HTERT RPE-1 (cell line): ENCODE data around the gene ARAP1.

ENCODE experiments used
- in situ Hi-C: fragments of 300-500 bp; cut with MboI; formaldehyde crosslinking; loops from 4 replicates; pipeline ENCODE4 v1.14.3; 2020; ENCODE audit warnings: low sequenced_read_pairs

The ARAP1 gene

DNA sequence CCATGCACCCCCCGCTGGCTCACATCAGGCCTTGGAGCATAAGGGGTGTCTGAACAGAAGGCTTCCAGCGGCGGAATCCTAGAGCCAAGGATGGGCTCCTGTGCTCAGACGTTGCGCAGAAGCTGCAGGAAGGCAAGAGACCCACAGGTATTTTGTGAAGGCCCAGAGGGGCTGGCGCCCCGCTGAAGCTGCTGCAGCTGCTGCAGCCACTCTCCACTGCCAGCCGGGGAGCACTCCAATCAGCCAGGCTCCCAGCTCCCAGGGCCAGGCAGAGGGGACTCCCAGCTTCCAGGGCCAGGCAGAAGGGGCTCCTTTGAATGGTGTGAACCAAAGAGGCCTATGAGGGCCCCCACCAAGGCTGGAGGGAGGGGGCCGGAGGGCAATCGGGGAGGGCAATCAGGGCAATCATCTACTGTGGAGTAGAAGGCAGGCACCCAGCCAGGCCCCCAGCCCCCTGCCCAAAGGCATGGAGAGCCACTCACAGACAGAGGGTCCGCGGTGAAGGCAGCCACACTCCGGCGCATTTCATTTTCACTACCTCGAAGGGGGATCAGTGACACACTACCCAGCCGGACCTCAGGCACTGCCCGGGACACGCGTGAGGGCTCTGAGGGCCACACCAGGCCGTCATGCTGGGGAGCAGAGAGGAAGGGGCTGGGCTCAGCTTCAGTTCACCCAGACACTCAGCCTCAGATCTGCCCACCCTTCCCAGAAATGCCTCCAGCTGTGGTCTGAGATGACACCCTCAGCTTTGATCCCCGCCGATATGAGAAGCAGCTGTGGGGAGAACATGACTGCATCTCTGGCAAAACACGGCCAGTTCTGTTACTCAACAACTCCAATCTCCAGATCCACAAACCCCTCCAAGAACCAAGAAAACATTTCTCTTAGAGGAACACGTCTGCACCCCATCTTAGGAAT is 66.4 kb downstream of the ARAP1 start:
- in situ Hi-C loops = no loop called here

DNA sequence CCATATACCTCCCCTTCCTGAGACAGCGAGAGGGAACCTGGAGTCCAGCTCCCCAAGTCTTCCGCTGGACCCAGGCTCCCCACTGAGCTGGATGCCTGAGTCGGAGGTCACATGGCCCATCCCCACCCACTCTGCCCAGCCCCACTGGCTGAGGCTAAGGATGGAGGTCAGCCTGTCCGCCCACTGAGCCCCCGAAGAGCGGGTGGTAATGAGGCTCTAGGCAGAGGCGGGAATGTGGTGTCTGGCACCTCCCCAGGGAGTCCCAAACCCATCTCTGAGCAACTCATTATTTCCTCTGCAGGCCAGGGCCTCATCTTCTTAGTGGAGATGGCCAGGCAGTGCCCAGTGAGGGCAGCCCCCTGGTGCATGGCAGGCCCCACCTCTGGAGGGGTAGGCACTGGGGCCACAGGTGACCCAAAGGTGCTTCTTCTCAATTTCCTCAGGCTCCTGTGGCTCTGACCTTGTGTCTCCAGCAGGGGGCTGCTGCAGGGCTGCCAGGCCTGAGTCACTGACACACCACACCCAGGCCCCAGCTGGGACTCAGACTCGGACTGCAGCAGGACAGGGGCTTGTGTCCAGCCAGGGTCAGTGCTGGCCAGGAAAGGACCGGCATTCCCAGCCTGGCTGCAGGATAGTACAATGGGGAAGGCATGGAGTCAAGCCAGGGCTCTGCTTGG is 67.8 kb downstream of the ARAP1 start:
- in situ Hi-C loops = no loop called here

DNA sequence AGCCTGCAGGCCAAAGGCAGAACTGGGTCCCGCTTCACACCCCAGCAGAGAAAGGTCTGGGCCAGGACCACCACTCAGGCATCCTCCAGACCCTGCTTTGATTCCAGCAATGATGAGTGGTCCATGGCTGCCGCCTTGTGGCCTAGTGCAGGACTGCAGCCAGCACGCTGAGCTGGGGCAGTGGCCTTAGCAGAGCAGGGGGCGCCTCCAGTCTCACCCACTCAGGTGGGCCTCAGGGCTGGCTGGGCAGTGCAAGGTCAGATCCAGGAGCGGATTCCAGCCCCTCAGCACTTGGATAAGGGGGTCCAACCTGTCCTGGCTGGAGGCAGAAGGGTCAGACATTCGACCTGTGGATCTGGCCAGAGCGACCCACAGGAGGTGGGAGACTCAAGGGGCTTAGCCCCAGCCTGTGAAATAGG is 68.4 kb downstream of the ARAP1 start:
- in situ Hi-C loops = no loop called here

DNA sequence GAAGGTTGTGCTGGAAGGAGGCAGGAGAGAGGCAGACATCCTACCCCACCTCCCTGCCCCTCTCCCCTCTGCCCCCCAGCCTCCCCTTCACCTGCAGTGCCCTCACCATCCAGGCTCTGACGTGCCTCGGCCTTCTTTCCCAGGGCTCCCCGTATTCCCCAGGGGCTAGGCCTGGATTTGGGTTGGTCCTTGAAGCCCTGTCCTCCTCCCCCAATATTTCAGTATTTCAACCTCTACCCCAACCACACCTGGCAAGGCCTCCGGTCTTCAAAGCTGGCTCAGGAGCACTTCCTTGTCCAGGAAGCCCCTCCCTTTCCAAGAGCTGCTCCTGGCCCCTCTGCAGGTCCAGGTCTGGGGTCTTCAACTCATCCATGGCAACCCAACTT is 69.4 kb downstream of the ARAP1 start:
- in situ Hi-C loops = no loop called here

DNA sequence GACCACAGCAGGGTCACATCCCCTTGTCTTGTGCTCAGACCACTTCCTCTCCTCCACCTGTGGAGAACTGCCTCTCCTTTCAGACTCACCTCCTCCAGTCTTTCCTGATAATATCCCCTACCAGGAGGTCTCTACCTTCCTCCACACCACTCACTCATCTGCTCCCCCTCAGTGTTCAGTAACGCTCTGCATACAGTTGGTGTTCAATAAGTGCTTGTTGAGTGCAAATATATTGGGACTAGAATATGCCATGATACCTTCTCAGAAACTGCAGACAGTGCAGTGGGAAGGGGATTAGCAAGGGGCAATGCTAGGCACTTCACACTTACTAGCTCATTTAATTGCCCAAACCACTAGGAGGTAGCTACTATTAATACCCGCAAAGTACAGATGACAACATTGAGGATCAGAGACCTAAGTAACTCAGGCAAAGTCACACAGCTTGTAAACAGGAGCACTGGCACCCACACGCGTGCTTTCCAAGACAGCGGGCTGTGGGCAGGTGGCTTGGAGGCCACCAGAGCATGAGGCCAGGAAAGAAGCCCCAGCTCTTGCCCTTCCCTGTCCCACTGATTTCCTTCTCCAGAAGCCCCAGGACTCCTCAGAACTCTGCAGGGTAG is 69.9 kb downstream of the ARAP1 start:
- in situ Hi-C loops = no loop called here

DNA sequence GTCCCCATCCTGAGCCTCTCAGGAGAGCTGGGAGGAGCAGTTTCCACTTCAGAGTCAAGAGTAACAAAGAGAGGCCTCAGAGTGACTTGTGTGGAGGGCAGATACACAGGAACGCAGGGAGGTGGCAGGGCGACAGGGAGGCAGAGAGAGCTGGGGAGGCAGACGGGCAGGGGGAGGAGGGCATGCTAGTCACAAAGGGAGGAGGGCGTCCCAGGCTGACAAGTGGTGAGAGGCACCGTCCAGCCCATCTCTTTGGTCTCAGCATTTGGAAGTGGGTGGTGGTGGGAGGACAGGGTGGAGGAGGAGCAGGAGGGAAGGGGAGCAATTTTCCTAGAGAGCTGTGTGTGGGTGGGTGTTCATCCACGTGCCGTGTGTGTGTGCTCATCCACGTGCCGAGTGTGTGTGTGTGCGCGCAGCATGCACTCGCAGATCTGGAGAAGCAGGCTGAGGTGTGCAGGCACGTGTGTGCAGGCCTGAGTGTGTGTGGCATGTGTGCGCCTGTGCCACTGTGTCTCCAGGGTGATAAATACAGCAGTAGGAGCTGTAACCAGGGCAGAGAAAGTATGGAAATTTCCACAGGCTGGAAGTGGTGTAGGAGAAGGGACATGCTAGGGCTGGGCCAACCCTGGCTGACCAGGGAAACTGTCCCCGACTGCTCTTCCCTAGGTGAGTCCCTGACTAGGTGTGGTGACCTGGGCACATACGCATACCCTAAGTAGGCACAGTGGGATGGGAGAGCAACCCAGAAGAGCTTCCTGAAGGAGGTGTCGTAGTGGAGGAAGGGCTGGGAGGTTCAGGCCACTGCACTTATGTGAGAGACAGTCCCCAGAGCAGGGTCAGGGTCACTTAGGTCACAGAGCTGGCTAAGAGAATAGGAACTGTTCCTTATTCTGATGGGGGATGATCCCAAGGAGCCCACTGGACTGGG is 70.7 kb downstream of the ARAP1 start:
- in situ Hi-C loops = no loop called here

DNA sequence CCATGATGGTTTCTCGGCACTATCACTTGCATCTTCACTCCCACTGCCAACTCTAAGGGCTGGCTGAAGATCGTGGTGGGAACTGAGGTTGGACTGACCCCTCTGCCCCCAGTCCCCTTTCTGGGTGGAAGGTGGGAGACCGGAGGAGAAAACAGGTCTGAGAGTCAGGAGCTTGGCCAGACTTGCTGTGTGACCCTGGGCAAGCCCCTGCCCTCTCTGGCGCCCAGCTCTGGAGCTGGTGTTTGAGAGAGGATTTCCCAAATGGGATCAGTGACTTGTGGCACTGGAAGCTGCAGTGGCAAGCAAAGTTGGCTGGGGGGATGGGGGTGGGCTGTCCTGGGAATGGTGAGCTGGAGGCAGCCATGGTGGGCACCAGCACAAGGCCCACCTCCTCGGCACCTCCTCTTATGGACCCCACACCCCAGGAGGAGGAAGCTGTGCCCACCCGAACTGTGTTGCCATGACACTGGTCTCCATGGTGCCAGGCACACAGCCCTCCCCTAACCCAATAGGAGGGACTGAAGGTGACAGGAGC is 71.5 kb downstream of the ARAP1 start:
- in situ Hi-C loops = no loop called here

DNA sequence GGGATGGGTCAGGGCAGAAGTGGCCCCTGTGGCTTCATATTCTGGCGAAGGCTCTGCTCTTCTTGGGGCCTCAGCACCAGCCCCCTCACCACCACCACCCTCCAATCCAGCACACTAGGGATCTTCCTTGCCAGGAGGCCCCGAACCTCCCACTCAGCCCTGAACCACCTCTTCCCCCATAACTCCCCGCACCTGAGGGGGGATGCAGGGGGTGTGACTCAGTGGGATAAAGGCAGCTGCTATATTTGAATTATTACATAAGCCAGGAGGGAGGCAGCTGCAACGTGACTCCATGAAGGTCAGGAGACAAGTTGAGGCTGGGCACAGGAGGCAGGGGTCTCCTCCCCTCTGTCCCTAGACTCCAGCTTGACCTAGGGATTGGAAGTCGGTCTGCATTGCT is 72.3 kb downstream of the ARAP1 start:
- in situ Hi-C loops = no loop called here

DNA sequence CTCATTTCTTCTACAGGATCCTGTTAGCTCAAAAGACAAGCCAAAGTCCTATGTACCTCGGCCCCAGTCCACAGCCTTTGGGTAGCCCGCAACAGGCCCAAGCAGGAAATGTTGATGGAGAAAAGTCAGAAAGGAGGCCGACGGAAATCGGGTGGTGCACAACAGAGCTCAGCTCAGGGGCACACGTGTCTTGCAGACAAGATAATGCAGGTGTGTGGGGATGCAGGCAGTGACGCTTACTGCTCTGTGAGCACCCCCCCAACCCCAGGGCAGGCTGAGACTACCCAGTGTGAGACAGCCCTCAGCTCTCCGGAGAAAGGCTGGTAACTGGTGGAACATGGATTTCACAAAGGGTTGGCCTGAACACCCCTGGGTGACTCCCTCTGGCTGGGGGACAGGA is 73.7 kb downstream of the ARAP1 start:
- in situ Hi-C loops = no loop called here

DNA sequence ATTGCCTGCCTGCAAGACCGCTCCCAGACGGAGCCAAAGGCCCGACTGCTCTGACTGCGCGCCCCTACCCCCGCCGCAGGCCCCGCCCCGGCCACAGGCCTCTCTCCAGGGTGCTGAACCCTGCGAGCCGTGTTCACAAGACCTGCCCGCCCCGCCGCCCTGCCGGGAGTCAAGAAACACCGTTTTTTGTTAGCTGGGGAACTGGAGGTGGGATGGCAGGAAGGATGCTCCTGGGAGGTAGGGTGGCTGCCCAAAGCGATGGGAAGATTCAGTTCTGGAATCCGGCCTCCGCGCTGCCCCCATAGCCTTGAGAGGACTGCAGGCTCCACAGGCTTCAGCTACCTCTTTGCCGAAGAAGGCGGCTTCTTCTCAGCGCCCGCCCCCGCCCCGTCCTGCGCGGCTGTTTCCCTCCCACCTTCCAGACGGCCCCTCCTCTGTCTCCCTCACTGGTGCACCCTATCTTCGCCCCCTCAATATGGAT is 75.3 kb downstream of the ARAP1 start:
- in situ Hi-C loops = no loop called here

DNA sequence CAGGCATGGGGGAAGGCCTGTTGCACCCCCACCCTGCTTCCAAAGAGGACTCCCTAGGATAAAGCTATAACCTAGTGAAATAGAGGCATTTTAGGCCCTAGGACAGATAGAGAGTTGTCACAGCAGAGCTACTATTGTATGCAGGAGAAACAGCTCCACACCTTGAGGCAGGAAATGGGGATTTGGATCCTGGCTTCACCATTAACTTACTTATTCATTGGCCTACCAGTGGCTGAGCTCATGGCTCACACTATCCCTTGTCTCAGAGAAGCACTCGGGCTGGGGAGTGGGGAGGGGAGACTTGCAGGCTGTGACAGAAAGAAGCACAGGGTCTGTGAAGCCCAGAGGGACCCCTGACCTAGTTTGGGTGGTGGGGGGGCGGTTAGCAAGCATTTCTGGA is 77.0 kb downstream of the ARAP1 start:
- in situ Hi-C loops = no loop called here

DNA sequence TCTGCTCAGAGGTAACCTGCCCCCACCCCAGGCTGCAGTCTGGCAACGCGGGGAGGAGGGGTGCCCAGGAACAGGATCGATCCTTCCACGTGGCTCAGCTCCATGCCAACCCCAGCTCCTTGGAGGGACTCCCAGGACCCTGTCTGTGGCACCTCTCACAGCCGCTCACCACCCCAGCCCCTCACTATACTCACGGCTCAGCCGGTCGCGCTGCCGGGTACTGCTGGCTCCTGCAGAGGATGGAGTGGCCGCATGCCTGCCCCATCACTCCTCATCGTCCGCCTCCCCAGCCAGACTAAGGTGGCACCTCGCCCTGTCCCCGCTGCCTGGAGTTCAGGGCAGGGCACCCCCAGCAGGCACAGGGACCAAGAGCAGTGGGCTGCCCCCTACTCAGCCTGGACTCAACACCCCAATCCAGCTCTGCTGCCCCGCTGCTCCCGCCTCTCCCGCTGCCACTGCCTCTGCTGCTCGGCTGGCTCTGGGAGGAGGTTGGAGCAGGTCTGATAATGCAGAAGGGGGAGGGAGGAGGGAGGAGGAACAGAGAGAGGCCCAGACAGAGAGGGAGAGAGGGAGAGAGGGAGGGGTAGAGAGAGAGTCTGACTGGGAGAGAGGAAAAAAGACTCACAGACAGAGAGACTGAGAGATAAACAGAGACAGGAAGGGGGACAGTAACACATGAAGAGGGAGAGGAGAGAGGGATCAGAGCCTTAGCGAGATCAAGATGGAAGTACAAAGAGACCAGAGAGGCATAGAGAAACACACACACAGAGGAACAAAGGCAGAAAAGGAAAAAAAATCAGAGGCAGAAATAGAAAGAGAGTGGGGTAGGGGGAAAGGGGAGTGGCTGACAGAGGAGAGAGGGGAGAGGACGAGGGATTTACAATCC is 78.0 kb downstream of the ARAP1 start, which contains the start of gene PDE2A:
PDE2A (minus strand) TSS at position 480 of the 886 bp plus-strand sequence; CDS start at position 265, 215 bp downstream.
- in situ Hi-C loops = no loop called here

DNA sequence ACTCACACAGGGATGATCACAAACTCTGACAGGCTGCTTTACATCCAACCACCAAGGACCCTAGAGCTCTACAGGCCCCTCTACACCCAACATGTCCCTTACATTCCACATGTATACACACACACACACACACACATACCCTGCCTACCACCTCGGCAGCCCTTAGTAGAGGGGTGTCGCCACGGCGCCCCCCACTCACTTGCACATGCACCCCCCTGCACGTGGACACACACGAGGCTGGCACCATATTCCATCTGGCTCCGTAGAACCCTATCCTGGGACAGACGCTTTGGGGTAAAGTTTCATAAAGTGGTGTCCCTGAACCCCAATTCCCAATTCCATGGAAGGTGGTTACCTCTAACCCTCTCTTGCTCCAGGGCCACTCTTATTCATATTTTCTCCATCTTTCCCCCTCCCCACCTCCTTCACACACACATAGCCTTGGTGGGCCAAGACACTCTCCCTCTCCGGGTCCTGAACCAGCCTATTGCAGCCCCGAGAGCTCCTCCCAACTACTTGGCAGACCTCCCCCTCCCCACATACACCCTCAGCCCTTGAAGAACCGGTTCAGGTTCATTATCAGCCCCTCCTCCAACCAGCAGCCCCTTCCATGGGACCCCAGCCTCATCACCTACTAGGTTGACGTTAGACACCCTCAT is 78.8 kb downstream of the ARAP1 start:
- in situ Hi-C loops = no loop called here

DNA sequence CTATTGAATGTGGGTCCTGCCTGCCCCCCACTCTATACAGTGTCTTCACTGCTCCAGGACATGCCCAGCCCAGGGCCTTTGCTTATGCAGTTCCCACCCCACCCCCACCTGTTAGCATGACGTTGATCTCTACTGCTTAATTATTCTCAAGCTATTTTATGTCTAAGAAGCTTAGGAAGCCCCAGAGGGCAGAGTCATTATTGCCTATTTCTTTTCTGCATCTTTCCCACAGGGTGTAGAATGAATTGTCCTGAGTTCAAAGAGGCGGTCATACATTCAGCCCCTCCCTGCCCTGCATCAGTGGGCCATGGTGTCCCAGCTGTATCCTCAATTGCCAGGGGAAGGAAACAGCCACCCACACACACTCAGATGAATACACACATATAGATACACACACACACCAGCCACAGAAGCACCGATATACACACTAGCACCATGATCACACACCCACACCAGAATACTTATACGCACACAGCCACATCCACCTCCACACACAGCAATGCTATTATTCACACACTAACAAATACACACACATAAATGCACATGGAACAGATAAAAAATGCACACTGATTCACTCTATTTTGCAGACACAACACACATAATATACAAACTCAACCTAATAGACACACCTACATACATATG is 79.5 kb downstream of the ARAP1 start:
- in situ Hi-C loops = no loop called here

DNA sequence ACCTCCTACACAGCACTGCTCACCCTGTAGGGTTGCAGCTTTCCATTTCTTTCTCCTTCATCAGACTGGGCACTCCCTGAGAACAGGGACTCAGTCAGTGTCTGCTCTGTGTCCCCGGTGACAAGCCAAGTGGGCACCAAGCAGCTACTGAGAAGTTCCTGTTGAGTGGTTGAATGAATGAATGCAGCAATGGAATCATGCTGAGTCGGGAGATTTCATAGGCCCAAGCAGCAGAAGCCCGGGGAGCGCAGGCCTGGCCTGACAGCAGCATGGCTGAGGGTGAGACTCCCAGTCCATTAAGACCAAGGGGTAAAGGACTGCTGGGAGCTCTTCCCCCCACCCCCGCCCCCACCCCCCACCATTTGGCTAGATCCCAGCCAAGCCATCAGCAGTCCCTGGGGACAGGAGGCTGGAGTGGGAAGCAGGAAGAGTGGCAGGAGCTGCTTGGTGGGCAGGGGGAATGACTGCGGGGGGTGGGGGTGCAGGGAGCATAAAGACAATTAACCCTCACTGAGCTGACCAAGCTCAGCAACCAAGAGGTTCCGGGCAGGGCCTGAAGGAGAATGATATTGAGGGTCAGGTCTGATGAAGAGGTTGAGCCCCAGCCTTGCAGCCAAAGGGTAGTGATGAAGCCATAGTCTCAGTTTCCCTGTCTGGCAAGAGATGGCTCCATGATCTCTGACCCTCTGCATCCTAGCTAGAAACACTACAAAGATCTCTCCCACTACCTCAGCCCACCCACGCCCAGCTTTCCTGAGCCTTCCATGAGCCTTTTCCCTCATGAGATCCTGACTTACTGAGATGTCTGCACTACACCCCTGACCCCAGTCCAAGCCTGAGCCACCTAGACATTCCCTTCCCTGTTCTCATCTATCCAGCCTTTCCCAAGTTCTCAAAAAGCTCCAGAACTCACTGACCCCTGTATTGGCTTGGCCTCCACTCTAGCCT is 80.8 kb downstream of the ARAP1 start:
- in situ Hi-C loops = no loop called here

DNA sequence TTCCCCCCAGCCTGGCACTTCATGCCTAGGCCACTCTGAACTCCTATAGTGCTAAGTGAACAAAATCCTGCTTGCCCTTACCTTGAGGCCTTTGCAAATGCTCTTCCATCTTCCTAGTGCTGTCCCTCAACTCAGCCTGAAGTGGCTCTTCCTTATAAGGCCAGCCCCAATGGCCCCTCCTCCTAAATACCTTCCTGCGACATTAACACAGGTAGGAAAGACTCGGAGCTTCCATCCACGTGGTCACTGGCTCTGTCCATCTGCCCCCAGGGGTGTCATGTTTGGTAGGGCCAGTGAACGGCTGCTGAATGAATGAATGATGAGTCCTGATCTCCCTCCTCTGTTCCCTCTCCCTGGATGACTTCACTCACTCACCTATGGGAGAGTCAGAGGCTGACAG is 82.2 kb downstream of the ARAP1 start:
- in situ Hi-C loops = no loop called here

DNA sequence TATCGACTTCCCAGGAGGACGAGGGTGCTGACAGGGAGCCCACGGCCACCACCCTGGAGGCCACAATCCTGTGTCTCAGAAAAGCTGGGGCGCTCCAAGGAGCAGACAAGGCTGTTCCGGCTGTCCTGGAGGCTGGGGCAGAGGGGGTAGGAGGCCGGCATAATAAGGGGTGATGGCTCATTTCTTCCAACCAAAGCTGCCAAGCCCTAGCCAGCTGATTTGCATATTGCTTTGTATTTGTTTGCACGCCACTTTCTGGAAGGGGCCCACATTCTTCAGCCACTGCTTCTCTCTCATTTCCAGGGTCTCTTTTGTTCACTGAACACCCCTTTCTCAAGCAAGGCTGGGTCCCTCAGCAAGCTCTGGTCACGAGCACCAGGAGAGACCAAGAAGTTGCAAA is 82.7 kb downstream of the ARAP1 start:
- in situ Hi-C loops = no loop called here
